Activated CD4-positive, alpha-beta memory T cell treated with anti-CD3 and anti-CD28 coated beads, Interleukin-2, amount 10 ng/mL, durations not matched to agents 7 days and 5 days (primary cell): ENCODE results near the gene RCAN1. TPM values are rescaled to one million over a fixed set of nuclear protein-coding genes. Genes with fewer than 3 reads are reported as not detected.
"Not testable (repeated sequence)": the region's sequence is repeated elsewhere in the genome, so short reads cannot be mapped to it uniquely, and the experiment has no call there.

Experiments
- CTCF ChIA-PET: fragments of 350-600 bp; sonication (Branson Sonifier 250); formaldehyde crosslinking; loops from one replicate; lab custom pipeline; 2021; ENCODE audit warnings: antibody characterized with exemption, inconsistent platforms; lab: Charles Lee
- POLR2A ChIA-PET: fragments of 350-600 bp; sonication (Branson Sonifier 250); formaldehyde crosslinking; loops from one replicate; lab custom pipeline; 2021; ENCODE audit warnings: antibody characterized with exemption; lab: Charles Lee
- DNase-seq: peaks from one replicate; pipeline ENCODE4 v3.0.0-alpha.2; 2020
- H3K27ac Mint-ChIP-seq: one replicate; pipeline ENCODE4 v1.8.0; 2021; ENCODE audit warnings: mild to moderate bottlenecking, mixed read lengths
- H3K27me3 Mint-ChIP-seq: one replicate; pipeline ENCODE4 v1.8.0; 2021; ENCODE audit warnings: mixed read lengths
- H3K36me3 Mint-ChIP-seq: one replicate; pipeline ENCODE4 v1.8.0; 2021; ENCODE audit warnings: low read depth, mixed read lengths
- H3K4me1 Mint-ChIP-seq: one replicate; pipeline ENCODE4 v1.8.0; 2021; ENCODE audit warnings: mixed read lengths
- H3K4me3 Mint-ChIP-seq: one replicate; pipeline ENCODE4 v1.8.0; 2021; ENCODE audit warnings: mild to moderate bottlenecking, mixed read lengths
- H3K9me3 Mint-ChIP-seq: one replicate; pipeline ENCODE4 v1.8.0; 2021; ENCODE audit warnings: mixed read lengths
- total RNA-seq, 2 experiments: library from RNA; stranded (reverse); gene quantifications; one replicate each; pipeline ENCODE4 v1.2.3, GENCODE V29; 2021

RCAN1 gene
- total RNA-seq, 2 experiments from 2014 or later: 8.3 to 8.8 TPM

DNA sequence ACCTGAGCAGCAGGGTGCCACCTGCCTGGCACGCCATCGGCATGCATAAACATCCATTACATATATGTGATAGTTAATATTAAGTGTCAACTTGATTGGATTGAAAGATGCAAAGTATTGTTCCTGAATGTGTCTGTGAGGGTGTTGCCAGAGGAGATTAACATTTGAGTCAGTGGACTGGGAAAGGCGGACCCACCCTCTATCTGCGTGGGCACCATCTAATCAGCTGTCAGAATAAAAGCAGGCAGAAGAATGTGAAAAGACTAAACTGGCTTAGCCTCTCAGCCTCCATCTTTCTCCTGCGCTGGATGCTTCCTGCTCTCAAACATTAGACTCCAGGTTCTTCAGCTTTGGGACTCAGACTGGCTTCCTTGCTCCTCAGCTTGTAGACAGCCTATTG lies 10.0 kb downstream of the RCAN1 start:
- CTCF ChIA-PET, POLR2A ChIA-PET: not testable (repeated sequence)

GRCh38 chr21:34604556-34604955 lies 10.4 kb downstream of the RCAN1 start:
- DNase-seq: no peak
- H3K9me3 Mint-ChIP-seq: no peaks in the 10 kb centered on the region
- ChIA-PET CTCF (no interaction called here), POLR2A (no interaction called here)
- H3K36me3 Mint-ChIP-seq: no peaks in the 10 kb centered on the region
- H3K4me1 Mint-ChIP-seq: no peaks in the 10 kb centered on the region
- no peak overlapping the region for H3K27ac Mint-ChIP-seq
- peaks cover 5% of the 10 kb centered on the region for H3K27me3 Mint-ChIP-seq
- no peak overlapping the region for H3K4me3 Mint-ChIP-seq

More for the DNA sequence above, 10.0 kb downstream of the RCAN1 start:
- not testable (repeated sequence) for H3K27ac Mint-ChIP-seq, H3K4me1 Mint-ChIP-seq, DNase-seq, H3K36me3 Mint-ChIP-seq, H3K9me3 Mint-ChIP-seq, H3K27me3 Mint-ChIP-seq, H3K4me3 Mint-ChIP-seq

GRCh38 chr21:34603710-34604057 lies 11.2 kb downstream of the RCAN1 start:
- H3K9me3 Mint-ChIP-seq: no peaks in the 10 kb centered on the region
- no peak overlapping the region for H3K4me3 Mint-ChIP-seq
- H3K27me3 Mint-ChIP-seq: peaks cover 5% of the 10 kb centered on the region
- ChIA-PET CTCF (interaction anchor here (0.6 to 1.8 kb wide), 5 partner anchors 10 to 236 kb away, joined by 3 to 5 read pairs (median 3); no protein-coding TSS in a partner anchor), POLR2A (interaction anchor here (1.7 kb wide), 1 partner anchor 37 kb away, joined by 3 read pairs; no protein-coding TSS in a partner anchor)
- no peak for DNase-seq
- no peaks in the 10 kb centered on the region for H3K4me1 Mint-ChIP-seq
- no peak overlapping the region for H3K27ac Mint-ChIP-seq
- H3K36me3 Mint-ChIP-seq: no peaks in the 10 kb centered on the region

DNA sequence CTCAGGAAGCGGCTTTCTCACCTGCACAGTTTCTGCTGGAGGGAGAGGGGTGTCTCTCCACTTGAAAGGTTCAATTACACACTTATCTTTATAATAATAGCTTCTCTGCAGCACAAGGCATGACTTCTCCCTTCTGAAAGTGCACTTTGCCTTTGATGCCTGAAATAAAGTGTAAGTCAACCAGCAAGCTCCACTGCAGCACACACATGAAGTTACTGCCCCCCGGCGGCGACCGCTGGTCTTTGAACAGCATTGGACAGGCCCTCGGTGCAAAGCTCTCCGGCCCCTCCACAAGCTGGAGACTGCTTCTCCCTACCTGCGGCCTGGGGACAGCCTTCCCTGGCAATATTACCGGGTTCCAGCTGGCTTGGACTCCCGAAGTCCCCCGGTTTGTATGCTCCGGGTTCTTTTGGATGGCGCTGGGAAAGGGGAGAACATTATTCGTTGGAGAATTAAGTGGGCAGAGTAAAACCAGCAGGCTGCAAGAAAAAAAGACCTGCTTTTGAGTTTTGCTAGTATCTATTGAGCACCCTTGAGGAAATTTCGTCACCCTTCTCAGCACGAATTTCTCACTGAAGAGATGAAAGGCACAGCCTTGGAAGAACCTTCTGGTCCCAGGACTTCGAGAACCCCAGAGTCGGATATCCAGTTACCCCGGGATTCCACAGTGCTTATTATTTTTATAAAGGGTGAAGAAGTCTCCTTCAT lies 11.8 kb downstream of the RCAN1 start:
- CTCF ChIA-PET: interaction anchor here (0.6 to 1.8 kb wide), 8 partner anchors 11 to 236 kb away, joined by 3 to 5 read pairs (median 3); no protein-coding TSS in a partner anchor
- H3K4me3 Mint-ChIP-seq: no peak overlapping the region
- no peaks in the 10 kb centered on the region for H3K4me1 Mint-ChIP-seq
- POLR2A ChIA-PET: interaction anchor here (1.7 to 2.1 kb wide), 2 partner anchors 11 to 37 kb away, joined by 3 to 4 read pairs; partner anchors contain the start of gene RCAN1
- no peak overlapping the region for H3K27ac Mint-ChIP-seq
- peak; percentile 53 for DNase-seq
- H3K36me3 Mint-ChIP-seq: no peaks in the 10 kb centered on the region
- H3K9me3 Mint-ChIP-seq: no peaks in the 10 kb centered on the region
- peaks cover 5% of the 10 kb centered on the region for H3K27me3 Mint-ChIP-seq

GRCh38 chr21:34602061-34602460 lies 12.9 kb downstream of the RCAN1 start:
- Mint-ChIP-seq H3K4me1 (no peaks in the 10 kb centered on the region), H3K27ac (no peak overlapping the region), H3K36me3 (no peaks in the 10 kb centered on the region), H3K9me3 (no peaks in the 10 kb centered on the region), H3K4me3 (no peak overlapping the region), H3K27me3 (peaks cover 5% of the 10 kb centered on the region)
- ChIA-PET CTCF (interaction anchor here (1.1 to 1.8 kb wide), 4 partner anchors 24 to 240 kb away, joined by 3 to 5 read pairs (median 4); no protein-coding TSS in a partner anchor), POLR2A (interaction anchor here (1.7 to 2.1 kb wide), 2 partner anchors 12 to 38 kb away, joined by 3 to 4 read pairs; partner anchors contain the start of gene RCAN1)
- no peak for DNase-seq

DNA sequence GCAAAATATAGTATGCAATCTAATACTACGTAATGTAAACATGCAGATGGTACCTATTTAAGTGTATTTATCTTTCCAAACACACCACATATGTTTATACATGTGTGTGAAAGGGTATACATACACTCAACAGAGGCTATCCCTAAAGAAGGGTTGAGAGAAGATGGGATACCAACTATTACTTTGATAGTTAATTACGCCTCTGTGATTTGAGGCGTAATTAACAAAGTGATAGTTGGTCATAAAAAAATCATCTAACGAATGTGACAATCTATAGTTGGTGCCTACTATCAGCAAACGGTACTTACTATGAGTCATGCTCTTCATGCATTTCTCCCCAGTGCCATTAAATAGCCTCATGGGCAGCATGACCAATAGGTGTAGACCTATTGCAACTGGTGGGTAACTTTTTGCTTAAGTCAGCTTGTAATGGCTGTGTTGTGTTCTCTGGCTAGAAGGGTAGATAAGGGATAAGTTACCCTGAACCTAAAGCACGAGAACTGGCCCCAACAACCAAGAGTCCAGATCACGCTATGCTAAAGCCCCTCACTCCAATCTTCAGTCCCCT lies 15.3 kb downstream of the RCAN1 start:
- H3K36me3 Mint-ChIP-seq: no peaks in the 10 kb centered on the region
- DNase-seq: no peak
- no peaks in the 10 kb centered on the region for H3K4me1 Mint-ChIP-seq
- no peak overlapping the region for H3K27ac Mint-ChIP-seq
- H3K27me3 Mint-ChIP-seq: peaks cover 5% of the 10 kb centered on the region
- H3K4me3 Mint-ChIP-seq: no peak overlapping the region
- ChIA-PET POLR2A (no interaction called here), CTCF (no interaction called here)
- no peaks in the 10 kb centered on the region for H3K9me3 Mint-ChIP-seq

GRCh38 chr21:34598931-34599400 lies 15.9 kb downstream of the RCAN1 start:
- Mint-ChIP-seq H3K4me1 (no peaks in the 10 kb centered on the region), H3K27me3 (peaks cover 5% of the 10 kb centered on the region), H3K27ac (no peak overlapping the region), H3K4me3 (no peak overlapping the region), H3K9me3 (no peaks in the 10 kb centered on the region), H3K36me3 (no peaks in the 10 kb centered on the region)
- no peak for DNase-seq
- POLR2A ChIA-PET: no interaction called here
- CTCF ChIA-PET: no interaction called here

DNA sequence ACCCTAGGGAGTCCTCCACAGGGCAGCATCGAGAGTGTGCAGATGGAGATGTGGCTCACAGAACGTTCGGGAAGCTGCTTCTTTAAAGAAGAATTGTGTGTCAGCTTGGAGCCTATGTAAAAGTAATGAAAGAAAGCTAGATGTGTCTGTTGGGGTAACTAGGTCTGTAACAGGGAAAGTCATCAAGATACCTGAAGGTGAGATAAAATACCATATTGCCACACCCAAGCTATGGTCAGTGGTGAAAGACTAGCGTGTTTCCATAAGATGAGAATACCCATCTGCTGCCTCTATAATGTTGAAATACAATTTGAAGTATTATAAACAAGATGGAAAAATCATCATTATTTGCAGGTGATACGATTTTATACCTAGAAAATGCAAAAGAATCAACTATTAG lies 17.5 kb downstream of the RCAN1 start:
- Mint-ChIP-seq H3K4me1 (no peaks in the 10 kb centered on the region), H3K4me3 (no peak overlapping the region), H3K36me3 (no peaks in the 10 kb centered on the region), H3K27ac (no peak overlapping the region), H3K27me3 (peaks cover 4% of the 10 kb centered on the region), H3K9me3 (no peaks in the 10 kb centered on the region)
- CTCF ChIA-PET: no interaction called here
- DNase-seq: no peak
- POLR2A ChIA-PET: no interaction called here

DNA sequence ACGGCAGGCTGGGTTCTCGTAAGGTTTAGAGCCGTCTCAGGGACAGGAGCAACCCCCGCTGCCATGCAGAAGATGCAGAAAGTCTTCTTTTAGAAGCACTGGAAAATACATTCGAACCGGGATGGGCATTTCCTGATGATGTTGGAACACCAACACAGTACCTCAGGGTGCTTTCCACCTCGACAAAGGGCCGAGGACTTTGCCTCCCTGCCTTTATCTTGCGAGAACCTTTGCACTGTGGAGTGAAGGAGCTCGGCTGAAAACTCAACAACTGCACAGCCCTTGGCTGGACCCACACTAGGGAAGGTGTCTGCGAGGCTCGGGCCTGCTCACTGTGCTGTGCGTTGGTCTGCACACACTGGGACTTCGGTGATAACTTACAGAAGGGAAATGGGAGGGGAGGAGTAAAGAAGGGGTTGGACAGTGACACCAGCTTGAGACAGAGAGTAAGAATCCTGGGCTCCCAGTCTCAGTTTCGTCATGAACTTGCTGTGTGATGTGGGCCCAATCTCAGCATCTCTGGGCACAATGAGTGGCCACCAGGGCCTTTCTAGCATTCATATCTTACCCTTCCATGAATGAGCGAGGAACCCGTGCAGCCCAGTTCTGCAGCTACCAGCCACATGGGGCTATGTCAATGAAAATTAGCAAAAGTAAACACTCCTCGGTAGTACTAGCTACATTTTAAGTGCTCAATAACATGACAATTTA lies 18.2 kb downstream of the RCAN1 start:
- CTCF ChIA-PET: no interaction called here
- no peak overlapping the region for H3K27ac Mint-ChIP-seq
- no peak overlapping the region for H3K4me3 Mint-ChIP-seq
- no peaks in the 10 kb centered on the region for H3K9me3 Mint-ChIP-seq
- DNase-seq: no peak
- POLR2A ChIA-PET: no interaction called here
- H3K36me3 Mint-ChIP-seq: no peaks in the 10 kb centered on the region
- no peaks in the 10 kb centered on the region for H3K4me1 Mint-ChIP-seq
- peaks cover 4% of the 10 kb centered on the region for H3K27me3 Mint-ChIP-seq

DNA sequence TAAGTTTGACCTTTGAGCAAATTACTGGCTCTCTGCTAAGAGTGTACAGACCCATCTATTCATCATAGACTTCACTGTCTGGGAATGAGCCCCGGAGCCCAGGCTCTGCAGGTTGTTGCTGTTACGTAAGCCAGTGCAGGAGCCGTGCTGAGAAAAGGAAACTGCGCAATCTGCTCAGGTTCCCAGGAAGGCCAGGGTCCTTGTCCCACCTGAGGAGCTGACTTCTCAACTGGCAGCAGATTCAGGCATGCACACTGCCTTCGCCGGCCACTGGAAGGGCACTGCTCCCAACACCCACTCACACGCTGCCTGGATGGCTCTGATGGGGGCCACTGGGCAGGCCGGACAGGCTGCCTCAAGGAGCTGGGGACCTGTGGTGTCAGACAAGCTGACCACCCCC lies 19.5 kb downstream of the RCAN1 start:
- Mint-ChIP-seq H3K36me3 (no peaks in the 10 kb centered on the region), H3K27ac (no peak overlapping the region), H3K4me3 (no peak overlapping the region), H3K27me3 (peaks cover 4% of the 10 kb centered on the region), H3K9me3 (no peaks in the 10 kb centered on the region), H3K4me1 (no peaks in the 10 kb centered on the region)
- ChIA-PET CTCF (no interaction called here), POLR2A (no interaction called here)
- DNase-seq: no peak

GRCh38 chr21:34594566-34595234 lies 20.2 kb downstream of the RCAN1 start:
- CTCF ChIA-PET: interaction anchor here (0.5 kb wide), 1 partner anchor 99 kb away, joined by 3 read pairs; no protein-coding TSS in a partner anchor
- Mint-ChIP-seq H3K36me3 (no peaks in the 10 kb centered on the region), H3K9me3 (no peaks in the 10 kb centered on the region), H3K27ac (no peak overlapping the region), H3K27me3 (no peaks in the 10 kb centered on the region), H3K4me3 (no peak overlapping the region), H3K4me1 (peaks cover 3% of the 10 kb centered on the region)
- POLR2A ChIA-PET: no interaction called here
- DNase-seq: no peak

DNA sequence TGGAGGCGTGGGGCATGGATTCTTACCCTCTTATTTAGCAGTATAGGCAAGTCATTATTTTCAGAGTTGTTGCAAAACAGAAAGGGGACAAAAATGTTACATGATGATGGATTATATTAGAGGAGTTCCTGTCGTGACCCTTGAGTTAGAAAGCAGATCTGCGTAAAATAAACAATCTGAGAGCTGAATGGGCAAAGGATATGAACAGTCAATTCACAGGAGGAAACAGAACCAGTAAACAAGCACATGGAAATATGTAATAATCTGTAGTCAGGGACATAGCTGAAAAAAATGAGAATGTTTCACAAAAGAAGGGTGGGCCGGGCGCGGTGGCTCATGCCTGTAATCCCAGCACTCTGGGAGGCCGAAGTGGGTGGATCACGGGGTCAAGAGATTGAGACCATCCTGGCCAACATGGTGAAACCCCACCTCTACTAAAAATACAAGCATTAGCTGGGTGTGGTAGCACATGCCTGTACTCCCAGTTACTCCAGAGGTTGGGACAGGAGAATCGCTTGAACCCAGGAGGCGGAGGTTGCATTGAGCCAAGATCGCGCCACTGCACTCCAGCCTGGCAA lies 20.9 kb downstream of the RCAN1 start:
- H3K4me3 Mint-ChIP-seq: no peak overlapping the region
- CTCF ChIA-PET: interaction anchor here (0.5 kb wide), 1 partner anchor 100 kb away, joined by 3 read pairs; no protein-coding TSS in a partner anchor
- H3K4me1 Mint-ChIP-seq: peaks cover 3% of the 10 kb centered on the region
- H3K9me3 Mint-ChIP-seq: no peaks in the 10 kb centered on the region
- H3K36me3 Mint-ChIP-seq: no peaks in the 10 kb centered on the region
- no peak for DNase-seq
- POLR2A ChIA-PET: no interaction called here
- H3K27ac Mint-ChIP-seq: no peak overlapping the region
- H3K27me3 Mint-ChIP-seq: no peaks in the 10 kb centered on the region
